ENCODE results near the gene SLC44A5.
"Not testable (repeated sequence)": the region's sequence is repeated elsewhere in the genome, so short reads cannot be mapped to it uniquely, and the experiment has no call there.

The SLC44A5 gene

GRCh38 chr1:75444220-75444619, 166.7 kb downstream of the SLC44A5 start:
- no peak for DNase-seq

- DNase-seq: no peak
Measured at GRCh38 chr1:75440274-75440673, 170.6 kb downstream of the SLC44A5 start.

- no peak for DNase-seq
Measured at GRCh38 chr1:75438355-75438754, 172.6 kb downstream of the SLC44A5 start.

- no peak for DNase-seq
Measured at GRCh38 chr1:75431843-75432242, 179.1 kb downstream of the SLC44A5 start.

GRCh38 chr1:75430526-75430925, 180.4 kb downstream of the SLC44A5 start:
- no peak for DNase-seq

GRCh38 chr1:75426688-75427087, 184.2 kb downstream of the SLC44A5 start:
- no peak for DNase-seq

- no peak for DNase-seq
Measured at GRCh38 chr1:75425001-75425650, 185.8 kb downstream of the SLC44A5 start.

- no peak for DNase-seq
Measured at GRCh38 chr1:75423616-75424015, 187.3 kb downstream of the SLC44A5 start.

- DNase-seq: no peak
Measured at GRCh38 chr1:75423136-75423535, 187.8 kb downstream of the SLC44A5 start.

- no peak for DNase-seq
Measured at GRCh38 chr1:75421371-75421770, 189.5 kb downstream of the SLC44A5 start.

- no peak for DNase-seq
Measured at GRCh38 chr1:75415187-75415586, 195.7 kb downstream of the SLC44A5 start.

GRCh38 chr1:75412616-75413015, 198.3 kb downstream of the SLC44A5 start:
- no peak for DNase-seq

- DNase-seq: not testable (repeated sequence)
Measured at GRCh38 chr1:75404681-75405080, 206.2 kb downstream of the SLC44A5 start.

- not testable (repeated sequence) for DNase-seq
Measured at GRCh38 chr1:75403147-75403646, 207.7 kb downstream of the SLC44A5 start.

GRCh38 chr1:75400716-75401115, 210.2 kb downstream of the SLC44A5 start:
- no peak for DNase-seq

- DNase-seq: no peak
Measured at GRCh38 chr1:75396745-75397144, 214.2 kb downstream of the SLC44A5 start.

- no peak for DNase-seq
Measured at GRCh38 chr1:75396260-75396659, 214.7 kb downstream of the SLC44A5 start.

GRCh38 chr1:75394386-75395139, 216.4 kb downstream of the SLC44A5 start:
- DNase-seq: no peak

GRCh38 chr1:75392278-75392677, 218.6 kb downstream of the SLC44A5 start:
- DNase-seq: no peak

- not testable (repeated sequence) for DNase-seq
Measured at GRCh38 chr1:75375476-75376447, 235.2 kb downstream of the SLC44A5 start.

- no peak for DNase-seq
Measured at GRCh38 chr1:75373542-75374159, 237.3 kb downstream of the SLC44A5 start.

- no peak for DNase-seq
Measured at GRCh38 chr1:75366595-75366994, 244.3 kb downstream of the SLC44A5 start.

GRCh38 chr1:75361260-75361659, 249.7 kb downstream of the SLC44A5 start:
- no peak for DNase-seq
